ENCODE data around the gene GATA5.

Gene GATA5

DNA sequence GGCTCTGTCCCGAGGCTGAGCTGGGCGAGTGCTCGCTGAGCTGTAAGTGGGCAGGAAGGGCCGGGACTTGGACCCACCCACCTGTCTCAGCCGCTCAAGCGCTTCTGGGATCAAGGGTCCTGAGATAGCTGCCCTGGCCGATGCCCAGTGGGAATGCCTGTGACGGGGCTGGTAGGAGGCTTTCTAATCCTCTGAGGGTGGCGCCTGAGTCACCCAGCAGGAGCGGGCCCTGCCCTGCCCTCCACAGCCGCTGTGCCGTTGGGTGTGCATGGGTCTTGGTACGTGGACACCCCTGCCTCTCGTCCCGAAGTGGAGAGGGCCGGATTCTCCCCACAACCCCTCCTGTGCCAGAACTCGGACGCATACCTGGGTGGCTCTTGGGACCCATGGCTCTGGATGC, 43.1 kb upstream of the GATA5 start:
- Histone ChIP-seq H3K4me2 (ENCODE audit: low read length) (no peak overlapping the region), H3K4me3 (ENCODE audit: low read depth, low read length, poor library complexity, severe bottlenecking) (no peak overlapping the region), H3K9me3 (ENCODE audit: low read length) (no peaks in the 10 kb centered on the region), H3K36me3 (ENCODE audit: insufficient read depth, low read length) (no peaks in the 10 kb centered on the region), H3K27ac (ENCODE audit: low read depth, low read length, poor library complexity, severe bottlenecking) (no peak overlapping the region), H3F3A (ENCODE audit: insufficient read depth, low read length) (no peaks in the 10 kb centered on the region), H3K9me2 (ENCODE audit: low read depth, low read length) (no peaks in the 10 kb centered on the region), H3K27me3 (ENCODE audit: insufficient read depth, low read length) (0 out of 2 replicates have a peak, but pooled peaks cover 5% of the 10 kb centered on the region), H3K4me1 (ENCODE audit: insufficient read depth, low read length, severe bottlenecking) (no peaks in the 10 kb centered on the region), H3K9ac (ENCODE audit: low read length) (no peak overlapping the region), H3K79me2 (ENCODE audit: insufficient read depth, low read length) (no peaks in the 10 kb centered on the region), H2AFZ (ENCODE audit: low read length) (no peak overlapping the region), H4K20me1 (ENCODE audit: insufficient read depth, low read length) (no peaks in the 10 kb centered on the region)
- TF ChIP-seq EZH2 (IDR thresholded peaks at IDR 0.05; ENCODE audit: borderline replicate concordance, low read length), result no peak
- TF ChIP-seq, protein P1, sequence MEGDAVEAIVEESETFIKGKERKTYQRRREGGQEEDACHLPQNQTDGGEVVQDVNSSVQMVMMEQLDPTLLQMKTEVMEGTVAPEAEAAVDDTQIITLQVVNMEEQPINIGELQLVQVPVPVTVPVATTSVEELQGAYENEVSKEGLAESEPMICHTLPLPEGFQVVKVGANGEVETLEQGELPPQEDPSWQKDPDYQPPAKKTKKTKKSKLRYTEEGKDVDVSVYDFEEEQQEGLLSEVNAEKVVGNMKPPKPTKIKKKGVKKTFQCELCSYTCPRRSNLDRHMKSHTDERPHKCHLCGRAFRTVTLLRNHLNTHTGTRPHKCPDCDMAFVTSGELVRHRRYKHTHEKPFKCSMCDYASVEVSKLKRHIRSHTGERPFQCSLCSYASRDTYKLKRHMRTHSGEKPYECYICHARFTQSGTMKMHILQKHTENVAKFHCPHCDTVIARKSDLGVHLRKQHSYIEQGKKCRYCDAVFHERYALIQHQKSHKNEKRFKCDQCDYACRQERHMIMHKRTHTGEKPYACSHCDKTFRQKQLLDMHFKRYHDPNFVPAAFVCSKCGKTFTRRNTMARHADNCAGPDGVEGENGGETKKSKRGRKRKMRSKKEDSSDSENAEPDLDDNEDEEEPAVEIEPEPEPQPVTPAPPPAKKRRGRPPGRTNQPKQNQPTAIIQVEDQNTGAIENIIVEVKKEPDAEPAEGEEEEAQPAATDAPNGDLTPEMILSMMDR (IDR thresholded peaks at IDR 0.05; ENCODE audit: low read length), result no peak

DNA sequence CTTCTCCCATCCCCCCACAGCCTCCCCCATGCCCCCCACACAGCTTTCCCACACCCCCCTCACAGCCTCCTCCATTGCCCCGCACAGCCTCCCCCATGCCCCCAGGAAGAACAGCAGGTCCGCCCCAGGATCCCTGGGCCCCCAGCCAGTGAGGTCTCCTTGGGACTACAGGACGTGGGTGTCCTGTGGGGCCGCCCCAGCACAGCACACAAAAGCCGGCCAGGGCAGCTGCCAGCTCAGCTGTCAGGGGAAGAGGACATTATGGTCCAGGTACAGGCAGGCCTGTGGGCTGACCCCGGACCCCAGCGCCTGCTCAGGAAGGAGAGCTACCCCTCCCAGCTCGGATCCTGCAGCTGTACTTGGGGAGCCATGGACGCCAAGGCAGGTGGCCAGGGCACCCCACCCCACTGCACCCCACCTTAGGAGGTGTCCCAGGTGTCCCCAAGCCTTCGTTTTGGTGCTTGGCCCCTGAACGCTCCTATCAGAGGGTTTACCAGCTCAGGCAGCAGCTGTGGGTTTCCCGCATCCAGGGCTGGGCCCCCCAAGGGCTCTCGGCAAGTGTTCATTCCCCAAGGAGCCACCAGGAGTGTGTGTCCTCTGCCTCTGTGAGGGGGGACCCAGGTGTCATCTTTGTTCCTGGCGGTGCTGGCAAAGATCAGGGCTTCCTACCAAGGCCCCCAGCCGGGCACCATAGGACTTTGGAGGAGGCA, 42.3 kb upstream of the GATA5 start:
- Histone ChIP-seq H3K4me2 (ENCODE audit: low read length) (no peak overlapping the region), H3F3A (ENCODE audit: insufficient read depth, low read length) (no peaks in the 10 kb centered on the region), H2AFZ (ENCODE audit: low read length) (no peak overlapping the region), H3K27ac (ENCODE audit: low read depth, low read length, poor library complexity, severe bottlenecking) (no peak overlapping the region), H3K9me3 (ENCODE audit: low read length) (no peaks in the 10 kb centered on the region), H3K9me2 (ENCODE audit: low read depth, low read length) (no peaks in the 10 kb centered on the region), H4K20me1 (ENCODE audit: insufficient read depth, low read length) (no peaks in the 10 kb centered on the region), H3K79me2 (ENCODE audit: insufficient read depth, low read length) (no peaks in the 10 kb centered on the region), H3K4me1 (ENCODE audit: insufficient read depth, low read length, severe bottlenecking) (no peaks in the 10 kb centered on the region), H3K9ac (ENCODE audit: low read length) (no peak overlapping the region), H3K4me3 (ENCODE audit: low read depth, low read length, poor library complexity, severe bottlenecking) (no peak overlapping the region), H3K36me3 (ENCODE audit: insufficient read depth, low read length) (no peaks in the 10 kb centered on the region), H3K27me3 (ENCODE audit: insufficient read depth, low read length) (no peaks in the 10 kb centered on the region)
- TF ChIP-seq EZH2 (IDR thresholded peaks at IDR 0.05; ENCODE audit: borderline replicate concordance, low read length), result no peak
- TF ChIP-seq, protein P1 (IDR thresholded peaks at IDR 0.05; ENCODE audit: low read length), result no peak

DNA sequence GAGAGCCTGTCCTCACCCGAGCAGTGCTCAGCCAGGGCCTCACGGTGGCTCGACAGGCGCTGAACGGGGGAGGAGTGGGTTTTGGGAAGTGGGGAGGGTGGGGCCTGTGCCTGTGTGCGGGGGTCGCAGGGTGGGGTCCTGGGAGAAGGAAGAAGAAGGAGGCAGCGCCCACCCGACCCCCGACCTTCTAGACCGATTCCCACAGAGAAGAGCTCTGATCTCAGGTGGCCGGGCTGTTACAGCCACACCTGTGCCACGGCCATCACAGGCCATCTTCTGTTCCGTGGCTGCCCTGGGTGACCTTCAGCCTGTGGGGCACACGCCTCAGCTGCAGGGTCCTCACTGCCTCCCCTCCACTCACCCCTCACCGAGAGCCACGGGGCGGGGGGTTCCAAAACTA, 41.4 kb upstream of the GATA5 start:
- Histone ChIP-seq H2AFZ (ENCODE audit: low read length) (no peak overlapping the region), H3K79me2 (ENCODE audit: insufficient read depth, low read length) (no peaks in the 10 kb centered on the region), H3K9ac (ENCODE audit: low read length) (no peak overlapping the region), H3K4me2 (ENCODE audit: low read length) (no peak overlapping the region), H3K4me1 (ENCODE audit: insufficient read depth, low read length, severe bottlenecking) (no peaks in the 10 kb centered on the region), H4K20me1 (ENCODE audit: insufficient read depth, low read length) (no peaks in the 10 kb centered on the region), H3K36me3 (ENCODE audit: insufficient read depth, low read length) (no peaks in the 10 kb centered on the region), H3F3A (ENCODE audit: insufficient read depth, low read length) (no peaks in the 10 kb centered on the region), H3K9me2 (ENCODE audit: low read depth, low read length) (no peaks in the 10 kb centered on the region), H3K27me3 (ENCODE audit: insufficient read depth, low read length) (no peaks in the 10 kb centered on the region), H3K4me3 (ENCODE audit: low read depth, low read length, poor library complexity, severe bottlenecking) (no peak overlapping the region), H3K9me3 (ENCODE audit: low read length) (no peaks in the 10 kb centered on the region), H3K27ac (ENCODE audit: low read depth, low read length, poor library complexity, severe bottlenecking) (no peak overlapping the region)
- TF ChIP-seq, protein P1 (IDR thresholded peaks at IDR 0.05; ENCODE audit: low read length), result no peak
- no peak for TF ChIP-seq EZH2 (IDR thresholded peaks at IDR 0.05; ENCODE audit: borderline replicate concordance, low read length)
